ENCODE measurements around the gene GSTM5.

DNA sequence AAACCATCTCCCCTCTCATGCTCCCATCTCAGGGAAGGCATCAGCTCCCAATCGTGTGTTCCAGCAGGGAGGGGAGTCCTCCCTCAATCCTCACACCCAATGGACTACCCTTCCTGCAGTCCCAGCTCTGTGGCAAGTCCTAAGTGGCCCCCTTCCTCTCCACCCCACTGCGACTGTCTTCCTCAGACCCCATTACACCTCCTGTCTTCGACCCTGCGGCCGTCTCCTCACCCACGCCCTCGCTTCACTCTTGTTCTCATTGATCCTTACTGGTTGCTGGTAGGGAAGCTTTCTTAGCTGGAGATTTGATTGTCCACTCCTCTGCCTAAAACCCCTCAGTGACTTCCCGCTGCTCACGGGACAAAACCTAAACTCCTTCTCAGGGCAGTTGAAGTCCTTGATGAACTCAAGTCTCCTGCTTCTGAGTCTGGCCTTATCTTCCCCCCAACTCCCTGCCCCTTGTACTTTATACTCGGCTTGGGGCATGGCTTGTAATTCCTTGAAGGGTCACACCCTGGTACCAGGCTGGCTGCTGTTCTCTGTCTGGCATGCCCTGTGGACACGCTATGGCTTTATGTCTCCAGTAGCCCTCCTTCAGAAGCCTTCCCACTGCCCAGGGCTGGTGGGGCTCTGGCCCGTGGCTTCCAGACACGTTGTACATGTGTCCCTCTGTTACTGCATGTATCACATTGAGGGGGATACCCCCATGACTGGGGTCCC is 54.0 kb downstream of the GSTM5 start:
- no peak for TF ChIP-seq CTCF (IDR thresholded peaks at IDR 0.05)
- no peak for TF ChIP-seq POLR2A (IDR thresholded peaks at IDR 0.05)

Data from body of pancreas (tissue), 4 donors.